GM19328 (cell line): ENCODE measurements around the gene MGAT5B.
"Not testable (repeated sequence)": the region's sequence is repeated elsewhere in the genome, so short reads cannot be mapped to it uniquely, and the experiment has no call there.

Experiments
- ATAC-seq: cut with Tn5 transposase; IDR thresholded peaks from one replicate; pipeline ENCODE4 v1.9.1; 2021; ENCODE audit warnings: mild to moderate bottlenecking, moderate library complexity; ENCODE audit not compliant: unreplicated experiment

The MGAT5B gene

GRCh38 chr17:76847031-76847430 is 21.2 kb upstream of the MGAT5B start:
- ATAC-seq = no peak

DNA sequence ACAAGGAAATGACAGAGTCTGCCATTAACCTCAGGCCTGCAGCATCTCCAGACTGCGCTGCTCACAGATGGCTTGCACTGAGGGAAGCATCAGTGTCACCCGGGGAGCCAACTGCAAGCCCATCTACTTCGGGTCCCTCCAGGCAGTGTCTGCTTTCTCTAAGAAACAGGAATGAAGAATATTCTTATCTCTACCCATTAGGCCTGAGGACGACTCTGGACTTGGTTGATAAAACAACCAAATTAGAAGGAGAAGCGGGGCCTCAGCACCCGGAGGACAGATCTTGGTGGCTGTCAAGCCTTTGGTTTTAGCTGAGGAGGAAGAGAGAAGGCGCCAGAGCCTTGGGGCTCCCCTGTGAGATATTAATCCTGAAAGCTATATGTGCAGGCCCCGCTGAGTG is 19.5 kb upstream of the MGAT5B start:
- ATAC-seq = no peak

DNA sequence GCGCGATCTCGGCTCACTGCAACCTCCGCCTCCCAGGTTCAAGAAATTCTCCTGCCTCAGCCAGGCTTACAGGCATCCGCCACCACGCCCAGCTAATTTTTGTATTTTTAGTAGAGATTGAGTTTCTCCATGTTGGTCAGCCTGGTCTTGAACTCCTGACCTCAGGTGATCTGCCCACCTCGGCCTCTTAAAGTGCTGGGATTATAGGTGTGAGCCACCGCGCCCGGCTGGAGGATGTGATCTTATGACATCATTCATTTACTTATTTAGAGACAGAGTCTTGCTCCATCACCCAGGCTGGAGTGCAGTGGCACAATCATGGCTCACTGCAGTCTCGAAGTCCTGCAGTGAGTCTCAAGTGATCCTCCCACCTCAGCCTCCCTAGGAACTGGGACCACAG is 19.0 kb upstream of the MGAT5B start:
- not testable (repeated sequence) for ATAC-seq

DNA sequence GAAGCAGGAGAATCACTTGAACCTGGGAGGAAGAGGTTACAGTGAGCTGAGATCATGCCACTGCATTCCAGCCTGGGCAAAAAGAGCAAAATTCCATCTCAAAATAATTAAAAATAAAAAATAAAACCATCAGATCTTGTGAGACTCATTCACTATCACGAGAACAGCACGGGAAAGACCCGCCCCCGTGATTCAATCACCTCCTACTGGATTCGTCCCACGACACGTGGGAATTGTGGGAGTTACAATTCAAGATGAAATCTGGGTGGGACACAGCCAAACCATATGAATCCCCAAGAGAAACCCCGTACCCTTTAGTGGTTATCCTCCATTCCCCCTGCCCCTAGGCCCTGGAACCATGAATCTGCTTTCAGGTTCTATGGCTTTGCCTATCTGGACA is 15.4 kb upstream of the MGAT5B start:
- no peak for ATAC-seq

DNA sequence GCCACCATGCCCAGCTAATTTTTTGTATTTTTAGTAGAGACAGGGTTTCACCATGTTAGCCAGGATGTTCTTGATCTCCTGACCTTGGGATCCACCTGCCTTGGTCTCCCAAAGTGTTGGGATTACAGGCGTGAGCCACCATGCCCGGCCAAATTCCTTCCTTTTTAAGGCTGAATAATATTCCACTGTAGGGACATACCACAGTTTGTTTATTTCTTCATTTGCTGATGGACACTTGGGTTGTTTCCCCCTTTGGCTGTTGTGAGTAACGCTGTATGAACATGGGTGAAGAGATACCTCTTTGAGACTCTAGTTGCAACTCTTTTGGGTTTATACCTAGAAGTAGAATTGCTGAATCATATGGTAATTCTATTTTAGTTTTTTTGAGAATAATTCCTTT is 13.1 kb upstream of the MGAT5B start:
- ATAC-seq = no peak

- ATAC-seq = no peak
Observed at GRCh38 chr17:76862079-76862478, 6.1 kb upstream of the MGAT5B start.

GRCh38 chr17:76862494-76862893 is 5.7 kb upstream of the MGAT5B start:
- no peak for ATAC-seq

DNA sequence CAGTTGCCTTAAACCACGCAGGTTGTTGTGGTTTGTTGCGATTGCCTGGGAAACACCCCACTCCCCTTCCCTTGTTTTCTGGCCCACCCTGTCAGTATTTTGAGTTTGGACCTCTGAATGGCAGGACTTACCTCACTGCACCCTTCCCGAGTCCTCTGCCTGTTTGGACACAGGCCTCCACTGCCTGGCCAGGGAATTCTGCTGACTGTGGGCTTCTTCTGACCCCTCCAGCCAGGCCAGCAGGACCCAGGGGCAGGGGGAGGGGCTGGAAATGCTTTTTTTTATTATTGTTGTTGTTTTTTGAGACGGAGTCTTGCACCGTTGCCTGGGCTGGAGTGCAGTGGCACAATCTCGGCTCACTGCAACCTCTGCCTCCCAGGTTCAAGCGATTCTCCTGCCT is 4.2 kb upstream of the MGAT5B start:
- no peak for ATAC-seq

GRCh38 chr17:76865174-76865573 is 3.0 kb upstream of the MGAT5B start:
- no peak for ATAC-seq

DNA sequence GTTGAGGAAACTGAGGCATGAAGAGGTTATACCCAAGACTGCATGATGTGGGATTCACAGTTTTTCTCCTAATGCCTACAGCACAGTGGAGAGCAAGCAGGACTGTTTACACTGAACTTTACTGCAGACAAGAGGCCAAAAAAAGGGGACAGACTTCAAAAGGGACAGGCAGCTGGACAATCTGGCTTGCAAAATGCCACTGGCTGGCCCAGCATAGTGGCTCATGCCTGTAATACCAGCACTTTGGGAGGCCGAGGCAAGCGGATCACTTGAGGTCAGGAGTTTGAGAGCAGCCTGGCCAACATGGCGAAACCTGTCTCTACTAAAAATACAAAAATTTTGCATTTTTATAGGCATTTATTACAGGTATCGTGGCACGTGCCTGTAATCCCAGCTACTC is 2.0 kb upstream of the MGAT5B start:
- no peak for ATAC-seq

DNA sequence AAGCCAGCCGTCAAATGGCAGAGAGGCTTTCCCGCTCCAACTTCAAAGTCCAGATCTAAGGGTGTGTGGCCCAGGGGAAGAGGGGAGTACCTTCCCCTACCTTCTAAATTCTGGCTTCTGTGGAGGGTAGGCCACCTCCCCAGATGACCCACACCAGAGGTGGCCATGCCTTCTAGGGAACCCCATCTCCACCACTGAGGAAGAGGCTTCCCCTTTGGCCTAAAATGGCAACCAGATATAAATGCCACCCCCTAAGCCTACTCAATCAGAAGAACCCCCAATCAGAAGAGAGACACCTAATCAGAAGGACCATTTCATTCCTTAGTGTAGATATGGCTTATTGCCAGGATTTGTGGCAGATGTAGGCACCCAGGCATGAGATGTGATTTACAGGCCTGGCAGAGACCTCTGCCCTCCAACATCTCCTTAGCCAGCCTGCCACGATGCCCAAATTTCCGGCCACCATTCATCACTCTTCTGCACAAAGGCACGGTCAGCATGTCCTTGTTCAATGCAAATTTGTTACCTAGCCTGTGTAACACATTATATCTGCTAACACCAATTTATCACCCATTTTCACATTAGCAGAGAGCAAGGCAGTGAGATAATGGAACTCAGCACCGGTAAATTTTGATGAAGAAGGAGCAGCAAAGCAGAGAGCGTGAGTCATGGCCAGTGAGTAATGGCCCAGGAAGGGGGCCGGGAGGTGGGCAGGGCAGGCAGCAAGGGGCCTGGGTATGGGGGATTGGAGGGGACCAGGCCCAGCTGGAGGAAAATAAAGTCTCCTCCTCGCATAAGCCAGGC is 1.2 kb upstream of the MGAT5B start:
- no peak for ATAC-seq

- no peak for ATAC-seq
Observed at GRCh38 chr17:76867578-76868175, 527 bp upstream of the MGAT5B start.

DNA sequence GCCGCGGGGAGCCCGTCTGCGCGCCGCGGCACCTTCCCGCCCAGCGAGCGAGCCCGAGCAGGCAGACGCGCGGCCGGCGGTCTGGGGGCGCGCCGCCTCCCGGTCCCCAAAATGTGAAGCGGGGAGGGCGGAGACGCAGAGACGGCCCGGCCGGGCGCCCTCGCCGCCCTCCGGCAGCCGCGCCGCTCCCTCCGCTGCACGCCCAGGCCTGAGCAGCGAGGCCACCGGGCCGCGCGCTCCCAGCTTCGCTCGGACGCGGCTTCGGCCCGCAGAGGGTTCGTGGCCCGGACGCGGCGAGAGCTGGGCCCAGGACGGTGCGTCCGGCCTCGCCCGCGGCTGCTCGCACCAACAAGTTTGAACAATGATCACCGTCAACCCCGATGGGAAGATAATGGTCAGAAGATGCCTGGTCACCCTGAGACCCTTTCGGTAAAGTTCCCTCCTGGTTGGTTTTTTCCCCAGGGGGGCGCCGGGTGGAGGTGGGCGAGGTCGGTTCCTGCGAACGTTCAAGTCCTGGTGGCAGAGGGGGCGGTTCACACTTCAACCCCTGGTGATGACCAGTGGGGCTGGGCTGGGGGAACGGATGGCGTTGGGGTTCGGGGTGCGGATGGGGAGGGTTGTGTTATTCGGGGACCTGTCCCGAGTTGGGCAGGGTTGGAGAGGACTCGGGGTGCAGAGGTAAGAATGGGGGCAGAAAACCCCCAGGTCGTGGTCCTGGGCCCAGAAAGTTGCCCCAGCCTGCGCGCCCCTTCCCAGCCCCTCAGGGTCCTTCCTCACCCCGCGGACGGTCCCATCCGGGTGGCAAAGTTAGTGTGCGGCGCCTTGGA is 678 bp downstream of the MGAT5B start:
- no peak for ATAC-seq

DNA sequence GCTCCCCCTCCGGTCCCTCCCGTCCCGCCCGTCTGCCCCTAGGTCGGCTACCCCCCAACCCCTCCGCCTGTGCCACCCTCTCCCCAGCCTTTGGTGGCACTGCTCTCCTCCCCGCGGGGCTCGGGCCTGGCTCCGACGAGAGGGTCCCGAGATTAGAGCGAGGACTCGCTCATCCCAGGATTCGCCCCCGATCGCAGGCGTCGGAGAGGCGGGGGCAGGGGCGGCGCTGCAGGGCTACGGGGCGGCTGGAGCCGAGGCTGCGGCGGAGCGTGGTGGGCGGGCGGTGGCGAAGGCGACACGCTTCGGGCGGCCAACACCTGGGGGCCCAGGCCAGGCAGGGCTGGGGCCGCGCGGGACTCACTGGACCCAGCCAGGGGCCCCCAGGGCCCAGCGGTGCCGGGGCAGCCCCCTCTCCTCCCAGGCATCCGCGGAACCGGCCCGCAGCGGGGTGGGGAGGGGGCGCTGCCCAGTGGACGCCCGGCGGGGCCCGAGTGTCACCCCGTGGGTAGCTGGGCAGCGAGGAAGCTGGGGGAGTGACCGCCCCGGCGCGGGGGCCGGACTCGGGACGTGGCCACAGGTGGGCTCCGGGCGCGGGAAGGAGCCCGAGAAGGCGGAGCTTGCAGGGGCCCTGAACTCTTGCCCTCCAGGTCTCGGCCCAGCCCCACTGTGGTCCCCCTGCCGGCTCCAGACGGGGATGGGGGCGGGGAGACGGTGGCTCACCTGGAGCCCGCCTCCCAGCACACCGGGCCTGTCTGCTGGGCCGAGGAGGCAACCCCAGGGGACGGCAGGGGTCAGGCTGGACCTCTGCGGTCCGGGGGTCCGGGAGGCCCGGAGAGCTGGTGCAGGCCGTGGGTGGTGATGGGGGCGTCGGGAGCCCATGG is 1.5 kb downstream of the MGAT5B start:
- no peak for ATAC-seq

GRCh38 chr17:76870377-76870714 is 2.1 kb downstream of the MGAT5B start:
- no peak for ATAC-seq

- ATAC-seq = no peak
Observed at GRCh38 chr17:76871668-76872067, 3.5 kb downstream of the MGAT5B start.

GRCh38 chr17:76872221-76872873 is 4.1 kb downstream of the MGAT5B start:
- ATAC-seq = no peak

GRCh38 chr17:76872874-76873221 is 4.6 kb downstream of the MGAT5B start:
- no peak for ATAC-seq

DNA sequence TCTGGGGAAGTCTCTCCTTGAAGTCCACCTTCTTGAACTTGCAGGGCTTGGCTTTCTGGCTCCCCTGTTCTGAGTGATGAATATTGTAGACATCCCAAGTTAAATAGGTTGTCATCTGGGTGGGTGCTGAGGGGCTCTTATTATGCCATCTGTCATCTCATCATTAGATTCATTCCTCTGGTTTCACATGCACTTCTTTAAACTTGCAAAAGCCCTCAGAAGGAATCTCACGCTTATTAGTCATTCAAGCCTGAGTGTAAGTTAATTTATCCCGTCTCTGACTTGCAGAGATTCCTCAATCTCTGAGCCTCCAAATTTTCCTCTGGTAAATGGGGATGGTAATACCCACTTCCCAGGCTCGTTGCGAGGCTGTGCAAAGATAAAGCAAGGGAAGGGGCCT is 5.7 kb downstream of the MGAT5B start:
- no peak for ATAC-seq

DNA sequence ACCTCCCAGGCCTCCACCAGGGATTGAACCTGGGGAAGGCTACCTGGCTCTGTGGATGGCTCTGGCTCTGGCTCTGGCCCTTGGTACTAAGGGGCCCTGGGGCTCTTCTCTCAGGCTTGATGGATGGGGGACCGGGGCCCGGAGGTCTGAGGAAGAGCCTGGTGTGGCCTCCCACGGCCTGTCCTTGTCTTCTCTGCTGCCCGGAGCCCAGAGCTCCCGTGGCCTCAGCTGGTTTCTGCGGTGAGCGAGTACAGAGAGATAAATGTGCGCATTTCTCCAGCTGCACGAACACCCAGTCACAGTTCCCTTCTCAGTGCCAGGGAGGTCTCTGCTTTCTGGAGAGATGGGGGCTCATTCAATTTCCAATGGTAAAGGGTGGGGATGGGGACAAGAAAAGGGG is 9.2 kb downstream of the MGAT5B start:
- ATAC-seq = no peak

DNA sequence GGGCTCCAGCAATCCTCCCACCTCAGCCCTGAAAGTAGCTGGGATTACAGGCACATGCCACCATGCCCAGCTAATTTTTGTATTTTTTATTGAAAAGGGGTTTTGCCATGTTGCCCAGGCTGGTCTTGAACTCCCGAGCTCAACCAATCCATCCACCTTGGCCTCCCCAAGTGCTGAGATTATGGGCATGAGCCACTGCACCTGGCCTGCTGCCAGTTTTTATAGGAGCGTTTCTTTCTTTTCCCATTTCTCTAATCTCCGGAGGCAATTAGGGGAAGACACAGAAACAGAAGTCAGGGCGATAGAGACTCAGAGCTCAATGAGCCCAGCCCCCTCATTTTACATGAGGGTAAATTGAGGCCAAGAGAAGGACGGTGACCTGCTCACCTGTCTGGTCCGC is 10.4 kb downstream of the MGAT5B start:
- ATAC-seq = no peak
